ENCODE results near the gene SLC23A2. TPM values are rescaled to one million over a fixed set of nuclear protein-coding genes. Genes with fewer than 3 reads are reported as not detected.
"Not testable (repeated sequence)": the region's sequence is repeated elsewhere in the genome, so short reads cannot be mapped to it uniquely, and the experiment has no call there.

Gene SLC23A2
- total RNA-seq: 15.6 and 20.6 TPM in 2 replicates

GRCh38 chr20:5001174-5002076 is at the start of gene SLC23A2:
Gene SLC23A2, minus strand, starts transcription at chr20:5001510. Its CDS starts 68,948 bp downstream, at chr20:4932562.
- DNase-seq (ENCODE audit: extremely low read depth, low read depth, low spot score): no peak

DNA sequence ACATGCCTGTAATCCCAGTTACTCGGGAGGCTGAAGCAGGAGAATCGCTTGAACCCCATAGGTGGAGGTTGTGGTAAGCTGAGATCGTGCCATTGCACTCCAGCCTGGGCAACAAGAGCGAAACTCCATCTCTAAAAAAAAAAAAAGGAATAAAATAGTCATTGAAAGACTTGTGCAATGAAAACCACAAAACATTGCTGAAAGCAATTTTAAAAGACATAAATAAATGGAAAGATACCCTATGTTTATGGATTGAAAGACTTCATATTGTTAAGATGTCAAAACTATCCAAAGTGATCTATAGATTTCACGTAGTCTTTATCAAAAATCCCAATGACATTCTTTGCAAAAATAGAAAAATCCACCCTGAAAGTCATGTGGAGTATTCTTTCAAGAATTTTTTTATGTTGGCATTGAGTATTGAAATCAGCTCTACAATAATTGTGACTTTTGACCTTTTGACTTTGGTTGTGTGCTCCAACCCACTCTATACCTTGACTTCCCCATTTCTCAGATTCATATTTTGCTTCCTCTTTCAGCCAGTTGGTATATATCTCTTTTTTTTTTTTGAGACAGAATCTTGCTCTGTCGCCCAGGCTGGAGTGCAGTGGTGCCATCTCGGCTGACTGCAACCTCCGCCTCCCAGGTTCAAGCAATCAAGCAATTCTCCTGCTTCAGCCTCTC is 45.5 kb upstream of the SLC23A2 start:
- no peak for DNase-seq (ENCODE audit: extremely low read depth, low read depth, low spot score)

DNA sequence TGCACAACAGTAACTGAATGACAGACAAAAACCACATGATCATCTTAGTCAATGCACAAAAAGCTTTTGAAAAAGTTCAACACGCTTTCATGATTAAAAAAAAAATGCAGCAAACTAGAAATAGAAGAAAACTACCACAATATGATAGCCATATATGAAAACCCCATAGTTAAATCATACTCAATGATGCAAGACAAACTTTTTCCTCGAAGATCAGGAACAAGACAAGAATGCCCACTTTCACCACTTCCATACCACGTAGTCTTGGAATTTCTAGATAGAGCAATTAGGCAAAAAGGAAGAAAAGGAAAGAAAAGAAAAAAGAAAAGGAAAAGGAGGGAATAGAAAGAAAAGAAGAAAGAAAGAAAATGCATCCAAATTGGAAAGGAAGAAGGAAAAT is 44.6 kb upstream of the SLC23A2 start:
- no peak for DNase-seq (ENCODE audit: extremely low read depth, low read depth, low spot score)

GRCh38 chr20:5044075-5044620 is 42.8 kb upstream of the SLC23A2 start:
- DNase-seq (ENCODE audit: extremely low read depth, low read depth, low spot score): no peak

- no peak for DNase-seq (ENCODE audit: extremely low read depth, low read depth, low spot score)
These were observed 40.1 kb upstream of the SLC23A2 start for GRCh38 chr20:5041433-5041832.

GRCh38 chr20:5040345-5040744 is 39.0 kb upstream of the SLC23A2 start:
- no peak for DNase-seq (ENCODE audit: extremely low read depth, low read depth, low spot score)

DNA sequence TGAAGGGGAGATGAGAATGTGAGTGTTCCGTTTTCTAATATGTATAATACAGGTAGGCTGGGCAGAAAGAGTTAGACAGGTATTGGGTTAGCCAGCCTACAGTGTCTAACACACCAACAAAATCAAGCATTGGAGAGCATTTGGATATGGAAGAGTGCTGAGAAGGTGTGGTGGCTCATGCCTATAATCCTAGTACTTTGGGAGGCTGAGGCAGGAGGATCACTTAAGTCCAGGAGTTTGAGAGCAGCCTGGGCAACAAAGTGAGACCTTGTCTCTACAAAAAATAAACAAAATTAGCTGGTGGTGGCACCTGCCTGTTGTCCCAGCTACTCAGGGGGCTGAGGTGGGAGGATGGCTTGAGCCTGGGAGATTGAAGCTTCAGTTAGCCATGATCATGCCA is 38.6 kb upstream of the SLC23A2 start:
- DNase-seq (ENCODE audit: extremely low read depth, low read depth, low spot score): no peak

GRCh38 chr20:5039255-5039657 is 37.9 kb upstream of the SLC23A2 start:
- no peak for DNase-seq (ENCODE audit: extremely low read depth, low read depth, low spot score)

DNA sequence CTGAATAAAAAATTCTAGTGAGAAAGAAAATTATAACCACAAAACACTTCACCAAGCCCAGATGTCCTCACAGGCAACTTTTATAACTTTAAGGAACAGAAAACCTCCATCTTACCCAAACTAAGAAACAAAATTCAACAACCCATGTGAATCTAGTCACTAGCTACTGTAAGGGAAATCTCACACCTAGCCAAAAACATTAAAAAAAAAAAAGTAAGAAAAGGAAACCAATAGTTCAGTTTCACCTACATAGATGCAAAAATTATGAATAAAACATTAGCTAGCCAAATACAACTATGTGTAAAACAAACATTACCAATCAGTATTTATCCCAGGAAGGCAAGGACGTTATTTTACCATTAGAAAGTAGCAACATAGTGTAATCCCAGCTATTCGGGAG is 35.5 kb upstream of the SLC23A2 start:
- no peak for DNase-seq (ENCODE audit: extremely low read depth, low read depth, low spot score)

DNA sequence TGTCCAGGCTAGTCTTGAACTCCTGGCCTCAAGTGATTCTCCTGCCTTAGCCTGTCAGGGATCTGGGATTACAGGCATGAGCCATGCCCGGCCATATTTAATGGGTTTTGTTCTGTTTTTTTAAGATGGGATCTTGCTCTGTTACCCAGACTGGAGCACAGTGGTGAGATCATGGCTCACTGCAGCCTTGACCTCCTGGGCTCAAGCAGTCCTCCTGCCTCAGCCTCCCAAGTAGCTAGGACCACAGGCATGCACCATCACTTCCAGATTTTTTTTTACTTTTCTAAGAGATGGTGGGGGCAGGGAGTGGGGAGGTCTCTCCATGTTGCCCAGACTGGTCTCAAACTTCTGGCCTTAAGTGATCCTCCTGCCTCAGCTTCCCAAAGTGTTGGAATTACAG is 34.2 kb upstream of the SLC23A2 start:
- DNase-seq (ENCODE audit: extremely low read depth, low read depth, low spot score): not testable (repeated sequence)

DNA sequence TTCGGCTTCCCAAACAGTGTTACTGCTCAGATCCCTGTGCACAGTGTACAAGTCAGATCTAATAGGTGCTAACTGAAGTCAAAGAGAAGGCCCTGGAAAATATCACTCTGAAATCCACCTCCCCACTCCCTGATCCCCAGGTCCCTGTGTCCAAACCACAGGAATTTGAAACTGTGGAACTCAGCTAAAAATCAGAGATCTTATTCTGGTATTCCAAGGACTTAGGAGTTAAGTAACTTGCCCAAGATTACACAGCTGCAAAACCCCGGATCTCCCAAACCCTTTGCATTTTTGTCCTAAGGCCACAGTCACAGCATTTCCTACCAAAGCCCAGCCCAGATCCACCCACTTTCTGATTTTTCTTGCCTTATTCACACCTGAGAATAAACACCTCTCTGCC is 32.3 kb upstream of the SLC23A2 start:
- DNase-seq (ENCODE audit: extremely low read depth, low read depth, low spot score): no peak

- not testable (repeated sequence) for DNase-seq (ENCODE audit: extremely low read depth, low read depth, low spot score)
These were observed 30.4 kb upstream of the SLC23A2 start for GRCh38 chr20:5031701-5032100.

- no peak for DNase-seq (ENCODE audit: extremely low read depth, low read depth, low spot score)
These were observed 29.9 kb upstream of the SLC23A2 start for GRCh38 chr20:5031206-5031557.

DNA sequence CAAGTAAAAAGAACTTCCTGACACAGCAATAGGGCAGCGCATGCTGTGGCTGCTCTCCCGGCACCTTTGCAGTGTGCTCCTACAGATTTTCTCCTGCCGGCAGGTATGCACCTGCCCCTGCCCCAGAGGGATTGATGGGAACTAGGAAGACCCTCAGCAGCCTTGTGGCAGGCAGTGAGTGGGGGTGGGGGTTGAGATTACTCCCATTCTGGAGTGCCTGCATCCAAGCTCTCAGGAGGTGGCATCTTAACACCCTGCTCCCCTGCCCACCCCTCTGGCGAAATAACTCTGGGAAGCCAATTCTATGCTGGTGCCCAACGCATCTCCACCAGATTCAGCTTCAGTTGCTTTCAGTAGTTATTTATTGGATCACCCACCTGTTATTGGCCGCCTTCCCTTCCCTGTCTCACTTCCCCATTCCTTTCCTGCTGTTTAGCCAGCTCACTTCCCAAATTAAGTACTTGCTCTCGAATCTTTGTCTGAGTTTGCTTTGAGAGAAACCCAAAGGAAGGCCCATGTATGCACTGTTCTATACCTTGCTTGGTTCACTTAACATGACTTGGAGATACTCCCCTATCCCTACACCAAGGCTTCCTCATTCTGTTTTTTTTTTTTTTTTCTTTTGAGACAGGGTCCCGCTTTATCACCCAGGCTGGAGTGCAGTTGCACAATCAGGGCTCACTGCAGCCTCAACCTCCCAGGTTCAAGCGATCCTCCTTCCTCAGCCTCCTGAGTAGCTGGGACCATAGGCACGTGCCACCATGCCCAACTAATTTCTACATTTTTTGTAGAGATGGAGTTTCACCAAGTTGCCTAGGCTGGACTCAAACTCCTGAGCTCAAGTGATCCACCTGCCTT is 29.3 kb upstream of the SLC23A2 start:
- DNase-seq (ENCODE audit: extremely low read depth, low read depth, low spot score): no peak

GRCh38 chr20:5028258-5029059 is 27.1 kb upstream of the SLC23A2 start:
- not testable (repeated sequence) for DNase-seq (ENCODE audit: extremely low read depth, low read depth, low spot score)

GRCh38 chr20:5024982-5025381 is 23.7 kb upstream of the SLC23A2 start:
- DNase-seq (ENCODE audit: extremely low read depth, low read depth, low spot score): no peak

- no peak for DNase-seq (ENCODE audit: extremely low read depth, low read depth, low spot score)
These were observed 22.8 kb upstream of the SLC23A2 start for GRCh38 chr20:5024103-5024502.

- not testable (repeated sequence) for DNase-seq (ENCODE audit: extremely low read depth, low read depth, low spot score)
These were observed 21.9 kb upstream of the SLC23A2 start for GRCh38 chr20:5023171-5023570.

- DNase-seq (ENCODE audit: extremely low read depth, low read depth, low spot score): no peak
These were observed 19.4 kb upstream of the SLC23A2 start for GRCh38 chr20:5020760-5021159.

All from glomerular endothelial cell (primary cell).